Esophagus mucosa (tissue), 1 donor: ENCODE measurements around the gene ALCAM. TPM values are rescaled to one million over a fixed set of nuclear protein-coding genes. Genes with fewer than 3 reads are reported as not detected.
A peak's percentile ranks its signal among the peaks of the same experiment; 100 is the strongest.
"Not testable (repeated sequence)": the region's sequence is repeated elsewhere in the genome, so short reads cannot be mapped to it uniquely, and the experiment has no call there.

Experiments
- ATAC-seq: fragments of 200-7000 bp; cut with Tn5 transposase; one replicate; pipeline ENCODE4 v1.9.1; 2020
- total RNA-seq: library from RNA; stranded (reverse); gene quantifications from one replicate; pipeline ENCODE4 v1.2.4, GENCODE V29; 2023
- donor health status: DM: yes; HTN: yes; CAD: no.

ALCAM gene
- total RNA-seq, 1 donor from 2014 or later, result 4.7 TPM

GRCh38 chr3:105602286-105602685, 235.6 kb downstream of the ALCAM start:
- not testable (repeated sequence) for ATAC-seq

- not testable (repeated sequence) for ATAC-seq
Observed at GRCh38 chr3:105603516-105603915, 236.8 kb downstream of the ALCAM start.

- ATAC-seq, result no peak
Observed at GRCh38 chr3:105606016-105606415, 239.3 kb downstream of the ALCAM start.

- ATAC-seq, result no peak
Observed at GRCh38 chr3:105608623-105609022, 241.9 kb downstream of the ALCAM start.

- peak; percentile 51 for ATAC-seq
Observed at GRCh38 chr3:105610473-105610872, 243.8 kb downstream of the ALCAM start.

- peak; percentile 63 for ATAC-seq
Observed at GRCh38 chr3:105611304-105612192, 244.8 kb downstream of the ALCAM start.

GRCh38 chr3:105613120-105613519, 246.4 kb downstream of the ALCAM start:
- no peak for ATAC-seq

GRCh38 chr3:105614288-105615030, 247.8 kb downstream of the ALCAM start:
- ATAC-seq, result no peak

- ATAC-seq, result no peak
Observed at GRCh38 chr3:105615814-105616213, 249.1 kb downstream of the ALCAM start.

- no peak for ATAC-seq
Observed at GRCh38 chr3:105616374-105617121, 249.8 kb downstream of the ALCAM start.

- ATAC-seq, result no peak
Observed at GRCh38 chr3:105618556-105618955, 251.8 kb downstream of the ALCAM start.

- ATAC-seq, result no peak
Observed at GRCh38 chr3:105619651-105620050, 252.9 kb downstream of the ALCAM start.

- no peak for ATAC-seq
Observed at GRCh38 chr3:105620236-105620635, 253.5 kb downstream of the ALCAM start.

- ATAC-seq, result no peak
Observed at GRCh38 chr3:105622169-105622568, 255.5 kb downstream of the ALCAM start.
